ENCODE results near the gene CFAP73.
A peak's percentile ranks its signal among the peaks of the same experiment; 100 is the strongest.

Gene CFAP73

GRCh38 chr12:113186666-113187325, 37.3 kb downstream of the CFAP73 start:
- Histone ChIP-seq H3K36me3 (ENCODE audit: control insufficient read depth in 2 of 2, insufficient read depth in 2 of 2, low read length in 2 of 2) (peaks cover 14 to 15% of the 10 kb centered on the region in 2 donors), H3K4me1 (ENCODE audit: control insufficient read depth in 2 of 2, insufficient read depth in 2 of 2, low read length in 2 of 2) (peaks cover 14 to 18% of the 10 kb centered on the region in 2 donors), H3K4me3 (ENCODE audit: low read length in 2 of 2) (peak overlapping the region; percentile 57 to 98), H3K27ac (ENCODE audit: low read depth in 2 of 2, low read length in 2 of 2) (no peak overlapping the region), H3K9me3 (ENCODE audit: control insufficient read depth in 2 of 2, low read length in 2 of 2) (no peaks in the 10 kb centered on the region), H3K27me3 (ENCODE audit: control insufficient read depth in 2 of 2, insufficient read depth in 2 of 2, low read length in 2 of 2) (no peaks in the 10 kb centered on the region), H3K9ac (ENCODE audit: low read depth in 1 of 2, low read length in 2 of 2) (peak overlapping the region; percentile 85 to 88)

GRCh38 chr12:113189361-113189760, 39.8 kb downstream of the CFAP73 start:
- no peak overlapping the region for H3K9ac ChIP-seq (ENCODE audit: low read depth in 1 of 2, low read length in 2 of 2)
- peaks cover 17 to 24% of the 10 kb centered on the region in 2 donors for H3K36me3 ChIP-seq (ENCODE audit: control insufficient read depth in 2 of 2, insufficient read depth in 2 of 2, low read length in 2 of 2)
- H3K4me1 ChIP-seq (ENCODE audit: control insufficient read depth in 2 of 2, insufficient read depth in 2 of 2, low read length in 2 of 2), result peaks cover 11 to 21% of the 10 kb centered on the region in 2 donors
- H3K4me3 ChIP-seq (ENCODE audit: low read length in 2 of 2), result no peak overlapping the region
- no peaks in the 10 kb centered on the region for H3K27me3 ChIP-seq (ENCODE audit: control insufficient read depth in 2 of 2, insufficient read depth in 2 of 2, low read length in 2 of 2)
- no peaks in the 10 kb centered on the region for H3K9me3 ChIP-seq (ENCODE audit: control insufficient read depth in 2 of 2, low read length in 2 of 2)
- H3K27ac ChIP-seq (ENCODE audit: low read depth in 2 of 2, low read length in 2 of 2), result no peak overlapping the region

GRCh38 chr12:113190761-113191160, 41.2 kb downstream of the CFAP73 start:
- Histone ChIP-seq H3K4me1 (ENCODE audit: control insufficient read depth in 2 of 2, insufficient read depth in 2 of 2, low read length in 2 of 2) (peaks cover 10 to 19% of the 10 kb centered on the region in 2 donors), H3K36me3 (ENCODE audit: control insufficient read depth in 2 of 2, insufficient read depth in 2 of 2, low read length in 2 of 2) (peaks cover 17 to 24% of the 10 kb centered on the region in 2 donors), H3K9ac (ENCODE audit: low read depth in 1 of 2, low read length in 2 of 2) (no peak overlapping the region), H3K9me3 (ENCODE audit: control insufficient read depth in 2 of 2, low read length in 2 of 2) (no peaks in the 10 kb centered on the region), H3K4me3 (ENCODE audit: low read length in 2 of 2) (no peak overlapping the region), H3K27me3 (ENCODE audit: control insufficient read depth in 2 of 2, insufficient read depth in 2 of 2, low read length in 2 of 2) (no peaks in the 10 kb centered on the region), H3K27ac (ENCODE audit: low read depth in 2 of 2, low read length in 2 of 2) (no peak overlapping the region)

GRCh38 chr12:113191227-113191626, 41.7 kb downstream of the CFAP73 start:
- H3K27ac ChIP-seq (ENCODE audit: low read depth in 2 of 2, low read length in 2 of 2), result no peak overlapping the region
- no peak overlapping the region for H3K9ac ChIP-seq (ENCODE audit: low read depth in 1 of 2, low read length in 2 of 2)
- no peak overlapping the region for H3K4me3 ChIP-seq (ENCODE audit: low read length in 2 of 2)
- H3K9me3 ChIP-seq (ENCODE audit: control insufficient read depth in 2 of 2, low read length in 2 of 2), result no peaks in the 10 kb centered on the region
- peaks cover 7 to 14% of the 10 kb centered on the region in 2 donors for H3K4me1 ChIP-seq (ENCODE audit: control insufficient read depth in 2 of 2, insufficient read depth in 2 of 2, low read length in 2 of 2)
- peaks cover 17 to 24% of the 10 kb centered on the region in 2 donors for H3K36me3 ChIP-seq (ENCODE audit: control insufficient read depth in 2 of 2, insufficient read depth in 2 of 2, low read length in 2 of 2)
- H3K27me3 ChIP-seq (ENCODE audit: control insufficient read depth in 2 of 2, insufficient read depth in 2 of 2, low read length in 2 of 2), result no peaks in the 10 kb centered on the region

- no peaks in the 10 kb centered on the region for H3K9me3 ChIP-seq (ENCODE audit: control insufficient read depth in 2 of 2, low read length in 2 of 2)
- H3K4me1 ChIP-seq (ENCODE audit: control insufficient read depth in 2 of 2, insufficient read depth in 2 of 2, low read length in 2 of 2), result peaks cover 0 to 7% of the 10 kb centered on the region in 2 donors
- H3K9ac ChIP-seq (ENCODE audit: low read depth in 1 of 2, low read length in 2 of 2), result no peak overlapping the region
- H3K27me3 ChIP-seq (ENCODE audit: control insufficient read depth in 2 of 2, insufficient read depth in 2 of 2, low read length in 2 of 2), result no peaks in the 10 kb centered on the region
- peaks cover 15 to 17% of the 10 kb centered on the region in 2 donors for H3K36me3 ChIP-seq (ENCODE audit: control insufficient read depth in 2 of 2, insufficient read depth in 2 of 2, low read length in 2 of 2)
- H3K4me3 ChIP-seq (ENCODE audit: low read length in 2 of 2), result no peak overlapping the region
- H3K27ac ChIP-seq (ENCODE audit: low read depth in 2 of 2, low read length in 2 of 2), result no peak overlapping the region
These were observed 45.5 kb downstream of the CFAP73 start for GRCh38 chr12:113194971-113195391.

- Histone ChIP-seq H3K9ac (ENCODE audit: low read depth in 1 of 2, low read length in 2 of 2) (no peak overlapping the region), H3K4me1 (ENCODE audit: control insufficient read depth in 2 of 2, insufficient read depth in 2 of 2, low read length in 2 of 2) (peaks cover 0 to 7% of the 10 kb centered on the region in 2 donors), H3K4me3 (ENCODE audit: low read length in 2 of 2) (no peak overlapping the region), H3K27ac (ENCODE audit: low read depth in 2 of 2, low read length in 2 of 2) (no peak overlapping the region), H3K36me3 (ENCODE audit: control insufficient read depth in 2 of 2, insufficient read depth in 2 of 2, low read length in 2 of 2) (peaks cover 14 to 16% of the 10 kb centered on the region in 2 donors), H3K27me3 (ENCODE audit: control insufficient read depth in 2 of 2, insufficient read depth in 2 of 2, low read length in 2 of 2) (no peaks in the 10 kb centered on the region), H3K9me3 (ENCODE audit: control insufficient read depth in 2 of 2, low read length in 2 of 2) (no peaks in the 10 kb centered on the region)
These were observed 46.1 kb downstream of the CFAP73 start for GRCh38 chr12:113195598-113195997.

GRCh38 chr12:113196582-113196981, 47.1 kb downstream of the CFAP73 start:
- no peaks in the 10 kb centered on the region for H3K27me3 ChIP-seq (ENCODE audit: control insufficient read depth in 2 of 2, insufficient read depth in 2 of 2, low read length in 2 of 2)
- no peak overlapping the region for H3K9ac ChIP-seq (ENCODE audit: low read depth in 1 of 2, low read length in 2 of 2)
- H3K4me3 ChIP-seq (ENCODE audit: low read length in 2 of 2), result no peak overlapping the region
- peaks cover 0 to 7% of the 10 kb centered on the region in 2 donors for H3K4me1 ChIP-seq (ENCODE audit: control insufficient read depth in 2 of 2, insufficient read depth in 2 of 2, low read length in 2 of 2)
- H3K9me3 ChIP-seq (ENCODE audit: control insufficient read depth in 2 of 2, low read length in 2 of 2), result no peaks in the 10 kb centered on the region
- H3K27ac ChIP-seq (ENCODE audit: low read depth in 2 of 2, low read length in 2 of 2), result no peak overlapping the region
- H3K36me3 ChIP-seq (ENCODE audit: control insufficient read depth in 2 of 2, insufficient read depth in 2 of 2, low read length in 2 of 2), result peaks cover 6 to 11% of the 10 kb centered on the region in 2 donors

- H3K27ac ChIP-seq (ENCODE audit: low read depth in 2 of 2, low read length in 2 of 2), result no peak overlapping the region
- H3K9me3 ChIP-seq (ENCODE audit: control insufficient read depth in 2 of 2, low read length in 2 of 2), result no peaks in the 10 kb centered on the region
- H3K9ac ChIP-seq (ENCODE audit: low read depth in 1 of 2, low read length in 2 of 2), result no peak overlapping the region
These were observed 47.5 kb downstream of the CFAP73 start for GRCh38 chr12:113196990-113197389.

GRCh38 chr12:113197518-113198077, 48.1 kb downstream of the CFAP73 start:
- no peaks in the 10 kb centered on the region for H3K27me3 ChIP-seq (ENCODE audit: control insufficient read depth in 2 of 2, insufficient read depth in 2 of 2, low read length in 2 of 2)
- no peaks in the 10 kb centered on the region for H3K9me3 ChIP-seq (ENCODE audit: control insufficient read depth in 2 of 2, low read length in 2 of 2)
- H3K9ac ChIP-seq (ENCODE audit: low read depth in 1 of 2, low read length in 2 of 2), result no peak overlapping the region
- peaks cover 0 to 7% of the 10 kb centered on the region in 2 donors for H3K4me1 ChIP-seq (ENCODE audit: control insufficient read depth in 2 of 2, insufficient read depth in 2 of 2, low read length in 2 of 2)
- H3K36me3 ChIP-seq (ENCODE audit: control insufficient read depth in 2 of 2, insufficient read depth in 2 of 2, low read length in 2 of 2), result peaks cover 0 to 2% of the 10 kb centered on the region in 2 donors
- no peak overlapping the region for H3K27ac ChIP-seq (ENCODE audit: low read depth in 2 of 2, low read length in 2 of 2)
- H3K4me3 ChIP-seq (ENCODE audit: low read length in 2 of 2), result no peak overlapping the region

More at GRCh38 chr12:113196990-113197389, 47.5 kb downstream of the CFAP73 start:
- H3K4me3 ChIP-seq (ENCODE audit: low read length in 2 of 2), result no peak overlapping the region
- H3K4me1 ChIP-seq (ENCODE audit: control insufficient read depth in 2 of 2, insufficient read depth in 2 of 2, low read length in 2 of 2), result peaks cover 0 to 7% of the 10 kb centered on the region in 2 donors
- H3K36me3 ChIP-seq (ENCODE audit: control insufficient read depth in 2 of 2, insufficient read depth in 2 of 2, low read length in 2 of 2), result peaks cover 2 to 7% of the 10 kb centered on the region in 2 donors
- H3K27me3 ChIP-seq (ENCODE audit: control insufficient read depth in 2 of 2, insufficient read depth in 2 of 2, low read length in 2 of 2), result no peaks in the 10 kb centered on the region

GRCh38 chr12:113198296-113198695, 48.8 kb downstream of the CFAP73 start:
- no peaks in the 10 kb centered on the region for H3K36me3 ChIP-seq (ENCODE audit: control insufficient read depth in 2 of 2, insufficient read depth in 2 of 2, low read length in 2 of 2)
- no peak overlapping the region for H3K4me3 ChIP-seq (ENCODE audit: low read length in 2 of 2)
- no peaks in the 10 kb centered on the region for H3K27me3 ChIP-seq (ENCODE audit: control insufficient read depth in 2 of 2, insufficient read depth in 2 of 2, low read length in 2 of 2)
- peaks cover 0 to 7% of the 10 kb centered on the region in 2 donors for H3K4me1 ChIP-seq (ENCODE audit: control insufficient read depth in 2 of 2, insufficient read depth in 2 of 2, low read length in 2 of 2)
- H3K9ac ChIP-seq (ENCODE audit: low read depth in 1 of 2, low read length in 2 of 2), result no peak overlapping the region
- H3K27ac ChIP-seq (ENCODE audit: low read depth in 2 of 2, low read length in 2 of 2), result no peak overlapping the region
- no peaks in the 10 kb centered on the region for H3K9me3 ChIP-seq (ENCODE audit: control insufficient read depth in 2 of 2, low read length in 2 of 2)

Measured in mucosa of rectum (tissue), 2 donors.